ENCODE results near the gene SLC66A2. TPM values are rescaled to one million over a fixed set of nuclear protein-coding genes. Genes with fewer than 3 reads are reported as not detected.

Gene SLC66A2
- total and polyA plus RNA-seq, 2 of the 13 experiments (the other 11 are each of a cell fraction or from before 2014, with no cell fraction given) = 33.5 to 41.9 TPM

DNA sequence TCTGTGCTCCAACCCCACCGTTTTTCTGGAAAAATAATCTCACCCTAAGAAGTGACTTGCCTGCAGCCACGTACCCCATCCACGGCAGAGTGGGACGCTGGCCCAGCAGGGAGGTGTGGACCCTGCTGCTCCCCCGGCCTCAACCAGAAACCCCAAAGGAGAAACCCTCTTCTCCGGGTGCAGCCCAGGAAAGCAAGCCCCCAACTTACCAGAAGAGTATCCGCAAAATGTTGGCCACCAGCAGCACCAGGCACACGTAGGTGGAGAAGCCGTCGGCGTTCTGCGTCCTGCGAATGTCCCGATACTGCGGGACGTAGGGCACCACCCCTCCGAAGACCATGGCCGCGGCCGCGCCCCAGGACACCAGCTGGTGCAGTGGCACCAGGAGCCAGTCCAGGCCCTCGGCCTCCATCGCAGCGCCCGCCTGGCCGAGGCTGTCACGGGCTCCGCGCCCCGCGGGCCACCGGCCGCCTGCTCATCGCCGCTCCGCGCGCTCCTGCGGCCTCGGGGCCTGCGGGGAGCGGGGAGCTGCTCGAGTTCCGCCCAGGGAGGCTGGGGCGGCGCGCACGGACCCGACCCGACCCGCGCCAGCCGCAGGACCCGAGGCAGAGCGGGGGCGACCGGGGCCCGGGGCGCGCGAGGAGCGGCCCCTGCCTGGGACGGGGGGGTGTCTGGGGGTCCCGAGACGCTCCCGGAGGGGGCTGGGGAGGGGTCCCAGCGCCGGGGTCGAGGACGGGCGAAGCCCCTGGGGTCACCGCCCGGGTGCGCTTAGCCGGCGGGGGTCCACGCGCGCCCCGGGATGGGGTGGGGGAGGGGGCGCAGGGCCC lies 725 bp downstream of the SLC66A2 start:
- intact Hi-C loops (cut with micrococcal nuclease; ENCODE audit: unreplicated experiment) = loop anchor here (1.0 to 2.0 kb wide), 2 partner anchors 16 to 38 kb away; partner anchors contain the start of gene TXNL4A
- no peak overlapping the region for H2AFZ ChIP-seq (ENCODE audit: low read length)
- peak overlapping the region; percentile 93 for H3K4me2 ChIP-seq (ENCODE audit: low read depth, low read length)
- POLR2A ChIA-PET = interaction anchor here (1.0 to 2.7 kb wide), 4 partner anchors 13 to 83 kb away, joined by 5 to 21 read pairs (median 18); partner anchors contain the start of genes HSBP1L1 and RBFA
- no peaks in the 10 kb centered on the region; a peak in 1 of 5 replicates for H3K27me3 ChIP-seq (ENCODE audit: control insufficient read depth in 1 of 2, insufficient read depth in 2 of 2, low read length in 2 of 2)
- H3K27ac ChIP-seq (ENCODE audit: extremely low read length, insufficient read depth, low read length) = peak overlapping the region; percentile 55
- ATAC-seq (peak; percentile 44), DNase-seq (ENCODE audit: low spot score) (no peak), FAIRE-seq (no peak)
- H3K9ac ChIP-seq (ENCODE audit: insufficient read depth, low read depth, low read length) = peak overlapping the region; percentile 85
- peaks cover 5 to 7% of the 10 kb centered on the region in 2 experiments; a peak in 3 of 5 replicates for H3K36me3 ChIP-seq (replicated peaks in 1 of 2; ENCODE audit: control insufficient read depth in 1 of 2, insufficient read depth in 2 of 2, low read length in 2 of 2)
- peak overlapping the region; percentile 85 to 89 (median 88) for H3K4me3 ChIP-seq (replicated peaks in 1 of 3; ENCODE audit: insufficient read depth in 1 of 3, low read depth in 2 of 3, low read length in 3 of 3)
- in situ Hi-C loops (cut with HindIII; ENCODE audit: extremely low pct_ligation_motif_present, low pct_unique_long_range_greater_than_20kb) = no loop called here
- H3K4me1 ChIP-seq (ENCODE audit: insufficient read depth, low read length) = peaks cover 65% of the 10 kb centered on the region
- BruUV-seq (replicated peaks) = no TSS peak
- CTCF ChIA-PET (ENCODE audit: low intra/inter-chr PET ratio, low total read pairs) = interaction anchor here (1.6 kb wide), 1 partner anchor 17 kb away, joined by 7 read pairs; no protein-coding TSS in a partner anchor
- WGBS (ENCODE audit: low lambda C conversion rate) = 3% methylated on average over 7 of the region's 81 CpGs
- no peaks in the 10 kb centered on the region for H3K9me3 ChIP-seq (ENCODE audit: low read length)
- peaks cover 50% of the 10 kb centered on the region for H3K79me2 ChIP-seq (ENCODE audit: insufficient read depth, low read length)
- H4K20me1 ChIP-seq (ENCODE audit: insufficient read depth, low read length) = peaks cover 4% of the 10 kb centered on the region; the same call in 1 of the 2 replicates
- TF ChIP-seq MTA1 (CRISPR knock-in tag; IDR thresholded peaks at IDR 0.05; ENCODE audit: borderline replicate concordance) = no peak
- no peak for TF ChIP-seq AFF4 (CRISPR knock-in tag; IDR thresholded peaks at IDR 0.05)
- no peak for TF ChIP-seq NFE2L2 (IDR thresholded peaks at IDR 0.05; ENCODE audit: low read length)
- TF ChIP-seq ZSCAN21 (CRISPR knock-in tag; IDR thresholded peaks at IDR 0.05; ENCODE audit: borderline replicate concordance) = peak; percentile 46; the same call in 1 of the 2 replicates
- no peak for TF ChIP-seq CSRNP1 (CRISPR knock-in tag; IDR thresholded peaks at IDR 0.05)
- TF ChIP-seq, protein P1, sequence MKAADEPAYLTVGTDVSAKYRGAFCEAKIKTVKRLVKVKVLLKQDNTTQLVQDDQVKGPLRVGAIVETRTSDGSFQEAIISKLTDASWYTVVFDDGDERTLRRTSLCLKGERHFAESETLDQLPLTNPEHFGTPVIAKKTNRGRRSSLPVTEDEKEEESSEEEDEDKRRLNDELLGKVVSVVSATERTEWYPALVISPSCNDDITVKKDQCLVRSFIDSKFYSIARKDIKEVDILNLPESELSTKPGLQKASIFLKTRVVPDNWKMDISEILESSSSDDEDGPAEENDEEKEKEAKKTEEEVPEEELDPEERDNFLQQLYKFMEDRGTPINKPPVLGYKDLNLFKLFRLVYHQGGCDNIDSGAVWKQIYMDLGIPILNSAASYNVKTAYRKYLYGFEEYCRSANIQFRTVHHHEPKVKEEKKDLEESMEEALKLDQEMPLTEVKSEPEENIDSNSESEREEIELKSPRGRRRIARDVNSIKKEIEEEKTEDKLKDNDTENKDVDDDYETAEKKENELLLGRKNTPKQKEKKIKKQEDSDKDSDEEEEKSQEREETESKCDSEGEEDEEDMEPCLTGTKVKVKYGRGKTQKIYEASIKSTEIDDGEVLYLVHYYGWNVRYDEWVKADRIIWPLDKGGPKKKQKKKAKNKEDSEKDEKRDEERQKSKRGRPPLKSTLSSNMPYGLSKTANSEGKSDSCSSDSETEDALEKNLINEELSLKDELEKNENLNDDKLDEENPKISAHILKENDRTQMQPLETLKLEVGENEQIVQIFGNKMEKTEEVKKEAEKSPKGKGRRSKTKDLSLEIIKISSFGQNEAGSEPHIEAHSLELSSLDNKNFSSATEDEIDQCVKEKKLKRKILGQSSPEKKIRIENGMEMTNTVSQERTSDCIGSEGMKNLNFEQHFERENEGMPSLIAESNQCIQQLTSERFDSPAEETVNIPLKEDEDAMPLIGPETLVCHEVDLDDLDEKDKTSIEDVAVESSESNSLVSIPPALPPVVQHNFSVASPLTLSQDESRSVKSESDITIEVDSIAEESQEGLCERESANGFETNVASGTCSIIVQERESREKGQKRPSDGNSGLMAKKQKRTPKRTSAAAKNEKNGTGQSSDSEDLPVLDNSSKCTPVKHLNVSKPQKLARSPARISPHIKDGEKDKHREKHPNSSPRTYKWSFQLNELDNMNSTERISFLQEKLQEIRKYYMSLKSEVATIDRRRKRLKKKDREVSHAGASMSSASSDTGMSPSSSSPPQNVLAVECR (CRISPR knock-in tag; IDR thresholded peaks at IDR 0.05; ENCODE audit: borderline replicate concordance) = peak; percentile 44
- TF ChIP-seq ZSCAN12 (CRISPR knock-in tag; IDR thresholded peaks at IDR 0.05) = no peak
- no peak for TF ChIP-seq POLR2G (IDR thresholded peaks at IDR 0.05; ENCODE audit: low read depth, low read length)
- TF ChIP-seq MXI1 (IDR thresholded peaks at IDR 0.05; ENCODE audit: borderline replicate concordance, low read depth, low read length) = peak; percentile 14; the same call in 1 of the 3 replicates
- TF ChIP-seq SKI (IDR thresholded peaks at IDR 0.05; ENCODE audit: partially characterized antibody) = no peak
- TF ChIP-seq AGO2 (optimal IDR thresholded peaks at IDR 0.05; ENCODE audit: low read depth, low read length) = peak; percentile 66
- TF ChIP-seq AKAP8 (CRISPR knock-in tag; IDR thresholded peaks at IDR 0.05) = 0 out of 2 replicates have a peak, but pooled peaks have one; percentile 22
